Activated T-cell treated with anti-CD3 and anti-CD28 coated beads, Interleukin-2, amount 50 U/mL, for 1 hour (primary cell): ENCODE data around the gene SPTA1.

Experiments used
- DNase-seq: peaks from one replicate; pipeline ENCODE4 v3.0.0-alpha.2; 2020

SPTA1 gene

DNA sequence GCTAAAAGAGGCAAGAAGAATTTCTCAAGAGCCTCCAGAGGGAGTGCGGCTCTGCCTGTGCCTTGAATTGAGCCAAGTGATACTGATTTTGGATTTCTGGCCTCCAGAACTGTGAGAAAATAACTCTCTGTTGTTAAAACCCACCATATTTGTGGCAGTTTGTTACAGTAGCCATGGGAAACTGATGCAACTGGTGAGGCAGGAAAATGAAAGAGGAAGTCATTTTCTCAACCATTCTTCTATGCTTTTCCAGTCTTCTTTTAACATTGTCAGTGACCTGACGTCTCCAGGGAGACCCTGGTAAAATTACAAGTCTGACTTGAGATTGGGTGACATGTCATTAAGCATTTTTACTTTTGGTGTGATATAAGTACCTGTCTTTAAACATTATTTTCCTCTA lies 121.9 kb downstream of the SPTA1 start:
- DNase-seq = no peak

- DNase-seq = no peak
These were observed 122.7 kb downstream of the SPTA1 start for GRCh38 chr1:158563853-158564252.
